GM12878 (cell line): ENCODE data around the gene MAGI1. TPM values are rescaled to one million over a fixed set of nuclear protein-coding genes. Genes with fewer than 3 reads are reported as not detected.

ENCODE experiments used
- ATAC-seq: fragments of 200-7000 bp; cut with Tn5 transposase; 3 replicates; pipeline ENCODE4 v1.9.1; 2020; ENCODE audit warnings: mild to moderate bottlenecking, moderate library complexity
- BruUV-seq: library from RNA; stranded (reverse); fragments of 400-500 nt; replicated peaks from 2 replicates; lab custom pipeline; 2021; lab: Mats Ljungman, UMichigan
- CTCF ChIA-PET: fragments of 300-600 bp; sonication (Branson Sonifier 250); formaldehyde crosslinking; extraction: SDS; loops from one replicate; lab custom pipeline; 2021; ENCODE audit warnings: inconsistent platforms; lab: Yijun Ruan, JAX
- POLR2A ChIA-PET: fragments of 350-600 bp; formaldehyde crosslinking; extraction: SDS; loops from one replicate; lab custom pipeline; 2021; ENCODE audit warnings: inconsistent platforms; lab: Charles Lee
- RAD21 ChIA-PET: fragments of 300-600 bp; sonication (Branson Sonifier 250); formaldehyde crosslinking; loops from one replicate; lab custom pipeline; 2023; ENCODE audit warnings: antibody characterized with exemption; ENCODE audit not compliant: unreplicated experiment; lab: Charles Lee
- SMC1A ChIA-PET: fragments of 300-600 bp; sonication (Branson Sonifier 250); formaldehyde crosslinking; loops from one replicate; lab custom pipeline; 2023; ENCODE audit not compliant: unreplicated experiment, uncharacterized antibody; lab: Charles Lee
- DNase-seq: peaks from one replicate; pipeline ENCODE4 v3.0.0-alpha.2; 2011; ENCODE audit warnings: low read depth, low spot score
- FAIRE-seq: peaks from 3 replicates; lab custom pipeline; 2011; peaks lifted over from hg19 to GRCh38; lab: Jason Lieb, UNC
- H2AFZ ChIP-seq: 2 replicates; pipeline ENCODE4 v1.6.0; 2011; ENCODE audit warnings: low read depth, low read length, control low read depth; ENCODE audit not compliant: control insufficient read depth
- H3K27ac ChIP-seq: 2 replicates; pipeline ENCODE4 v1.5.1; 2011; ENCODE audit warnings: control low read depth; ENCODE audit not compliant: control insufficient read depth, insufficient read depth
- H3K27me3 ChIP-seq, 2 experiments: replicated peaks in 1 of 2; 2 replicates each; pipeline versions ENCODE4 v1.6.0 to v1.6.1; 2011; ENCODE audit warnings: low read length in 1 of 2; ENCODE audit not compliant: control insufficient read depth in 2 of 2, insufficient read depth in 2 of 2
- H3K36me3 ChIP-seq, 2 experiments: 2 replicates each; pipeline ENCODE4 v1.5.1; 2011; ENCODE audit warnings: low read length in 1 of 2; ENCODE audit not compliant: control insufficient read depth in 2 of 2, insufficient read depth in 2 of 2
- H3K4me1 ChIP-seq: 2 replicates; pipeline ENCODE4 v1.6.1; 2011; ENCODE audit warnings: mild to moderate bottlenecking, low read length, moderate library complexity, mixed read lengths; ENCODE audit not compliant: control insufficient read depth, insufficient read depth
- H3K4me2 ChIP-seq: 2 replicates; pipeline ENCODE4 v1.6.0; 2011; ENCODE audit warnings: control low read depth; ENCODE audit not compliant: control insufficient read depth, insufficient read depth
- H3K4me3 ChIP-seq: fragments of 200-600 bp; sonication (generic); 2 replicates; pipeline ENCODE4 v1.5.1; 2016
- H3K79me2 ChIP-seq: 2 replicates; pipeline ENCODE4 v1.6.0; 2011; ENCODE audit warnings: low read length; ENCODE audit not compliant: control insufficient read depth, insufficient read depth
- H3K9ac ChIP-seq: 2 replicates; pipeline ENCODE4 v1.8.0; 2011; ENCODE audit warnings: low read length, control low read depth, mixed read lengths; ENCODE audit not compliant: control insufficient read depth, insufficient read depth
- H3K9me3 ChIP-seq: replicated peaks from 3 replicates; pipeline ENCODE4 v1.5.1; 2011; ENCODE audit warnings: mild to moderate bottlenecking, low read length; ENCODE audit not compliant: control insufficient read depth, insufficient read depth
- H4K20me1 ChIP-seq: 2 replicates; pipeline ENCODE4 v1.6.0; 2011; ENCODE audit not compliant: control insufficient read depth, insufficient read depth
- BMI1 ChIP-seq: fragments of 450-650 bp; IDR thresholded peaks from 2 replicates; pipeline ENCODE4 v1.6.1; 2016; ENCODE audit warnings: mild to moderate bottlenecking, moderate library complexity, borderline replicate concordance
- CBX5 ChIP-seq: sonication (generic); IDR thresholded peaks from 2 replicates; pipeline ENCODE4 v1.6.1; 2016; ENCODE audit warnings: low read depth, moderate library complexity, mild to moderate bottlenecking, inconsistent platforms
- DPF2 ChIP-seq: fragments of 450-650 bp; IDR thresholded peaks from 2 replicates; pipeline ENCODE4 v1.6.1; 2017; ENCODE audit warnings: mild to moderate bottlenecking
- EP300 ChIP-seq, 2 experiments: fragments of 150-350 bp in 1 of 2; IDR thresholded peaks; 2 replicates each; pipeline ENCODE4 v1.6.1; 2011 to 2012; ENCODE audit warnings: low read depth in 2 of 2, low read length in 2 of 2, borderline replicate concordance in 1 of 2, improper control_type of control experiment in 1 of 2, inconsistent platforms in 1 of 2; ENCODE audit not compliant: control insufficient read depth in 1 of 2
- ESRRA ChIP-seq: IDR thresholded peaks from 2 replicates; pipeline ENCODE4 v1.6.1; 2012; ENCODE audit warnings: mild to moderate bottlenecking, low read length, improper control_type of control experiment
- FOXM1 ChIP-seq: IDR thresholded peaks from 2 replicates; pipeline ENCODE4 v1.6.1; 2012; ENCODE audit warnings: low read depth, mild to moderate bottlenecking, inconsistent platforms, low read length, moderate library complexity
- HDGF ChIP-seq: fragments of 450-650 bp; IDR thresholded peaks from 2 replicates; pipeline ENCODE4 v1.6.1; 2016; ENCODE audit warnings: antibody characterized with exemption
- IRF4 ChIP-seq: IDR thresholded peaks from 2 replicates; pipeline ENCODE4 v1.6.1; 2011; ENCODE audit warnings: low read depth, low read length
- MXI1 ChIP-seq: fragments of 150-350 bp; IDR thresholded peaks from 2 replicates; pipeline ENCODE4 v1.6.1; 2011; ENCODE audit warnings: low read depth, mild to moderate bottlenecking, inconsistent platforms, low read length, improper control_type of control experiment
- MYB ChIP-seq: fragments of 150-350 bp; IDR thresholded peaks from 2 replicates; pipeline ENCODE4 v1.6.1; 2014; ENCODE audit warnings: mild to moderate bottlenecking, low read depth, low read length, borderline replicate concordance
- NR2C2 ChIP-seq: IDR thresholded peaks from 2 replicates; pipeline ENCODE4 v1.6.1; 2011; ENCODE audit warnings: borderline replicate concordance, low read depth; ENCODE audit not compliant: control insufficient read depth, insufficient read length
- TCF12 ChIP-seq: IDR thresholded peaks from 2 replicates; pipeline ENCODE4 v1.6.1; 2011; ENCODE audit warnings: low read depth, mild to moderate bottlenecking, low read length
- YBX1 ChIP-seq: fragments of 450-650 bp; IDR thresholded peaks from 2 replicates; pipeline ENCODE4 v1.6.1; 2016; ENCODE audit warnings: antibody characterized with exemption
- ZNF384 ChIP-seq: IDR thresholded peaks from 2 replicates; pipeline ENCODE4 v1.6.1; 2012; ENCODE audit warnings: low read depth, mild to moderate bottlenecking, low read length, improper control_type of control experiment, borderline replicate concordance
- ZSCAN29 ChIP-seq: fragments of 450-650 bp; IDR thresholded peaks from 2 replicates; pipeline ENCODE4 v1.6.1; 2017; ENCODE audit warnings: mild to moderate bottlenecking, moderate library complexity
- WGBS: methylation state at CpG from one replicate; pipeline ENCODE4 v1.1.6; 2016; ENCODE audit warnings: low lambda C conversion rate; ENCODE audit not compliant: insufficient replicate concordance, insufficient coverage; ENCODE audit errors: missing lambda C conversion rate; 5-methylcytosine and 5-hydroxymethylcytosine counted together
- in situ Hi-C: fragments of 300-500 bp; cut with MboI; formaldehyde crosslinking; loops from 9 replicates; pipeline ENCODE4 v1.14.3; 2018; ENCODE audit warnings: mixed read lengths
- intact Hi-C: fragments of 100-400 bp; cut with micrococcal nuclease; formaldehyde crosslinking; loops from one replicate; pipeline ENCODE4 v1.14.2; 2022; ENCODE audit not compliant: unreplicated experiment
- polyA plus RNA-seq, 11 experiments: library from polyadenylated mRNA; depleted of rRNA in 4 of 11; unstranded in 6 of 11; stranded (reverse) in 5 of 11; fragments of >200 nt; fragmentation: Nextera tagmentation in 4 of 11; fragmentation: Illumina TruSeq in 1 of 11; extraction: Ambion mirVana in 4 of 11; extraction: Trizol in 1 of 11; gene quantifications; 1 replicate in 1 of 11; 2 replicates in 10 of 11; pipeline versions ENCODE4 v1.2.1 to v1.2.3, GENCODE V29; 2011 to 2016; ENCODE audit warnings: inconsistent platforms in 2 of 11, missing spikeins in 2 of 11, low read depth in 1 of 11
- total RNA-seq, 4 experiments: library from RNA; depleted of rRNA in 3 of 4; stranded (reverse); fragments of >200 nt in 3 of 4; fragmentation: Illumina TruSeq in 1 of 4; extraction: Trizol in 1 of 4; gene quantifications; 2 replicates each; pipeline versions ENCODE4 v1.2.1 to v1.2.3, GENCODE V29; 2013 to 2021
- TF ChIP-seq, protein P1 (sequence below): fragments of 450-650 bp; conservative IDR thresholded peaks from 2 replicates; pipeline ENCODE4 v1.6.1; 2017; ENCODE audit warnings: mild to moderate bottlenecking, moderate library complexity
- TF ChIP-seq, protein P2 (sequence below): fragments of 450-650 bp; IDR thresholded peaks from 2 replicates; pipeline ENCODE4 v1.6.1; 2018; ENCODE audit warnings: borderline replicate concordance, mild to moderate bottlenecking; ENCODE audit not compliant: partially characterized antibody

The MAGI1 gene
- total and polyA plus RNA-seq, 10 of the 15 experiments (the other 5 are each of a cell fraction or from before 2014, with no cell fraction given) = 0.02 to 3.3 (median 0.29) TPM; not detected in 1

DNA sequence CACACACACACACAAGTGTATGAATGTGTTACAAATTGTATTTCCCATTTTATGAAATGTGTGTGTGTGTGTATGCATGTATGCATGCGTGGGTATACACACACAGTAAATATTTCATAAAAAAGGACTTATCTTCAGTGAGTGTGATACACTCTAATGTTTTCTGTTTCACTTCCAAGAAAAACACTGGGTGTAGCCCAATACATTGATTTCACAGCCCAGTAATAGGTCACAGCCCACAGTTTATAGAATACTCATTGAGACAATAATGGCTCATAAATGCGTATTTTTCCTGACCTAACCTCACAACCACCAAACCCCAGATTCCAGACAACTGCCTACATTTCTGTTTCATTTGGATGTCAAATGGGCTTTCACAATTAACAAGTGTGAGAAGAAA is 619.5 kb downstream of the MAGI1 start:
- RAD21 ChIA-PET = no interaction called here
- H3K9me3 ChIP-seq = no peaks in the 10 kb centered on the region
- in situ Hi-C loops = no loop called here

DNA sequence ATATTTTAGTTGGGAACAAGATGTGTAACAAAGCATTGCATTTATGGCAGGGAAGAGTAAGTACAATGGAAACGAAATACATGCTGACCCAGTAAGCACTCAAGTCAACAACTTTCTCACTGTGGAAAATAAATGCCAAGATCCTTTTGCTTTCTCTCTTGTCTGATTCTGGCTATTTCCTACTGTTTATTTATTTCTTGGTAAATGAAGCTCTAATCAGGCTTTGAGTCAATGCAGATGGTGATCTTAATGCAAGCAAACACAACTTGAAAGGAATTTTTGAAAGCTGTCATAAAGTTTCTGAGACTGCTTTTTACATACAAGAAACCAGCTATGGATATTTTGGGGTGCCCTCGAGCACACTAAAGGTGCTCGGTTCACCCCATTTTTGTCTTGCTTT is 624.8 kb downstream of the MAGI1 start:
- H3K79me2 ChIP-seq = no peaks in the 10 kb centered on the region
- 0 out of 2 replicates have a peak, but pooled peaks cover 2% of the 10 kb centered on the region for H4K20me1 ChIP-seq
- no peak overlapping the region for H3K4me2 ChIP-seq
- POLR2A ChIA-PET = no interaction called here
- DNase-seq (no peak), ATAC-seq (no peak), FAIRE-seq (no peak)
- no peak overlapping the region for H3K27ac ChIP-seq
- SMC1A ChIA-PET = no interaction called here
- H3K4me3 ChIP-seq = no peak overlapping the region
- no peaks in the 10 kb centered on the region for H3K4me1 ChIP-seq
- in situ Hi-C loops = no loop called here
- H2AFZ ChIP-seq = no peak overlapping the region
- BruUV-seq = no TSS peak
- no peaks in the 10 kb centered on the region for H3K9me3 ChIP-seq
- CTCF ChIA-PET = no interaction called here
- H3K36me3 ChIP-seq = no peaks in the 10 kb centered on the region
- no peak overlapping the region for H3K9ac ChIP-seq
- RAD21 ChIA-PET = no interaction called here
- intact Hi-C loops = no loop called here
- no peaks in the 10 kb centered on the region for H3K27me3 ChIP-seq
- 32% methylated on average over 3 of the region's 3 CpGs for WGBS
- no peak for TF ChIP-seq YBX1
- TF ChIP-seq NR2C2 = no peak
- TF ChIP-seq HDGF = no peak
- no peak for TF ChIP-seq BMI1
- TF ChIP-seq EP300 (IDR thresholded peaks at IDR 0.05; ENCODE audit: borderline replicate concordance in 1 of 2, control insufficient read depth in 1 of 2, low read depth in 2 of 2, low read length in 2 of 2) = no peak
- no peak for TF ChIP-seq DPF2
- TF ChIP-seq CBX5 = no peak
- TF ChIP-seq ZSCAN29 = no peak
- no peak for TF ChIP-seq ZNF384
- TF ChIP-seq ESRRA = no peak
- TF ChIP-seq, protein P1, sequence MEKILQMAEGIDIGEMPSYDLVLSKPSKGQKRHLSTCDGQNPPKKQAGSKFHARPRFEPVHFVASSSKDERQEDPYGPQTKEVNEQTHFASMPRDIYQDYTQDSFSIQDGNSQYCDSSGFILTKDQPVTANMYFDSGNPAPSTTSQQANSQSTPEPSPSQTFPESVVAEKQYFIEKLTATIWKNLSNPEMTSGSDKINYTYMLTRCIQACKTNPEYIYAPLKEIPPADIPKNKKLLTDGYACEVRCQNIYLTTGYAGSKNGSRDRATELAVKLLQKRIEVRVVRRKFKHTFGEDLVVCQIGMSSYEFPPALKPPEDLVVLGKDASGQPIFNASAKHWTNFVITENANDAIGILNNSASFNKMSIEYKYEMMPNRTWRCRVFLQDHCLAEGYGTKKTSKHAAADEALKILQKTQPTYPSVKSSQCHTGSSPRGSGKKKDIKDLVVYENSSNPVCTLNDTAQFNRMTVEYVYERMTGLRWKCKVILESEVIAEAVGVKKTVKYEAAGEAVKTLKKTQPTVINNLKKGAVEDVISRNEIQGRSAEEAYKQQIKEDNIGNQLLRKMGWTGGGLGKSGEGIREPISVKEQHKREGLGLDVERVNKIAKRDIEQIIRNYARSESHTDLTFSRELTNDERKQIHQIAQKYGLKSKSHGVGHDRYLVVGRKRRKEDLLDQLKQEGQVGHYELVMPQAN = no peak
- TF ChIP-seq IRF4 = no peak
- TF ChIP-seq, protein P2, sequence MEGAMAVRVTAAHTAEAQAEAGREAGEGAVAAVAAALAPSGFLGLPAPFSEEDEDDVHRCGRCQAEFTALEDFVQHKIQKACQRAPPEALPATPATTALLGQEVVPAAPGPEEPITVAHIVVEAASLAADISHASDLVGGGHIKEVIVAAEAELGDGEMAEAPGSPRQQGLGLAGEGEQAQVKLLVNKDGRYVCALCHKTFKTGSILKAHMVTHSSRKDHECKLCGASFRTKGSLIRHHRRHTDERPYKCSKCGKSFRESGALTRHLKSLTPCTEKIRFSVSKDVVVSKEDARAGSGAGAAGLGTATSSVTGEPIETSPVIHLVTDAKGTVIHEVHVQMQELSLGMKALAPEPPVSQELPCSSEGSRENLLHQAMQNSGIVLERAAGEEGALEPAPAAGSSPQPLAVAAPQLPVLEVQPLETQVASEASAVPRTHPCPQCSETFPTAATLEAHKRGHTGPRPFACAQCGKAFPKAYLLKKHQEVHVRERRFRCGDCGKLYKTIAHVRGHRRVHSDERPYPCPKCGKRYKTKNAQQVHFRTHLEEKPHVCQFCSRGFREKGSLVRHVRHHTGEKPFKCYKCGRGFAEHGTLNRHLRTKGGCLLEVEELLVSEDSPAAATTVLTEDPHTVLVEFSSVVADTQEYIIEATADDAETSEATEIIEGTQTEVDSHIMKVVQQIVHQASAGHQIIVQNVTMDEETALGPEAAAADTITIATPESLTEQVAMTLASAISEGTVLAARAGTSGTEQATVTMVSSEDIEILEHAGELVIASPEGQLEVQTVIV = no peak
- no peak for TF ChIP-seq TCF12

More for the DNA sequence above, 619.5 kb downstream of the MAGI1 start:
- Histone ChIP-seq H3K4me1 (no peaks in the 10 kb centered on the region), H3K4me3 (no peak overlapping the region), H4K20me1 (0 out of 2 replicates have a peak, but pooled peaks cover 2% of the 10 kb centered on the region), H3K4me2 (no peak overlapping the region), H3K79me2 (no peaks in the 10 kb centered on the region), H3K36me3 (no peaks in the 10 kb centered on the region), H3K27me3 (no peaks in the 10 kb centered on the region), H3K27ac (no peak overlapping the region), H2AFZ (no peak overlapping the region)
- DNase-seq (no peak), ATAC-seq (no peak), FAIRE-seq (no peak)
- 48% methylated on average over 2 of the region's 2 CpGs for WGBS
- ChIA-PET SMC1A (no interaction called here), POLR2A (no interaction called here)
- intact Hi-C loops = no loop called here
- BruUV-seq = no TSS peak
- TF ChIP-seq MXI1 = no peak
- TF ChIP-seq FOXM1 = no peak
- TF ChIP-seq MYB = no peak
- TF ChIP-seq, all 136 proteins: peak for 0
- H3K9ac ChIP-seq = no peak overlapping the region
- CTCF ChIA-PET = no interaction called here
